HG02588 (cell line): ENCODE data around the gene DAB2IP.
"Not testable (repeated sequence)": the region's sequence is repeated elsewhere in the genome, so short reads cannot be mapped to it uniquely, and the experiment has no call there.

Experiments used
- ATAC-seq: cut with Tn5 transposase; IDR thresholded peaks from one replicate; pipeline ENCODE4 v1.9.1; 2021; ENCODE audit warnings: mild to moderate bottlenecking, moderate library complexity; ENCODE audit not compliant: unreplicated experiment

DAB2IP gene

GRCh38 chr9:121785673-121786542 lies 134.5 kb downstream of the DAB2IP start:
- ATAC-seq: no peak

GRCh38 chr9:121786543-121786948 lies 135.1 kb downstream of the DAB2IP start:
- ATAC-seq: no peak

GRCh38 chr9:121786998-121787422 lies 135.6 kb downstream of the DAB2IP start:
- ATAC-seq: no peak

- ATAC-seq: no peak
These were observed 137.4 kb downstream of the DAB2IP start for GRCh38 chr9:121788686-121789366.

GRCh38 chr9:121790841-121791240 lies 139.4 kb downstream of the DAB2IP start:
- no peak for ATAC-seq

GRCh38 chr9:121792476-121792875 lies 141.0 kb downstream of the DAB2IP start:
- not testable (repeated sequence) for ATAC-seq

GRCh38 chr9:121794334-121794733 lies 142.9 kb downstream of the DAB2IP start:
- not testable (repeated sequence) for ATAC-seq

- ATAC-seq: no peak
These were observed 145.6 kb downstream of the DAB2IP start for GRCh38 chr9:121797081-121797480.

- no peak for ATAC-seq
These were observed 147.5 kb downstream of the DAB2IP start for GRCh38 chr9:121798941-121799340.

GRCh38 chr9:121800376-121800775 lies 148.9 kb downstream of the DAB2IP start:
- ATAC-seq: no peak

GRCh38 chr9:121801579-121801978 lies 150.1 kb downstream of the DAB2IP start:
- ATAC-seq: no peak

GRCh38 chr9:121802753-121803152 lies 151.3 kb downstream of the DAB2IP start:
- ATAC-seq: no peak

- ATAC-seq: no peak
These were observed 155.8 kb downstream of the DAB2IP start for GRCh38 chr9:121807069-121807822.

GRCh38 chr9:121807823-121808278 lies 156.4 kb downstream of the DAB2IP start:
- no peak for ATAC-seq

GRCh38 chr9:121808781-121809180 lies 157.3 kb downstream of the DAB2IP start:
- no peak for ATAC-seq

- ATAC-seq: no peak
These were observed 158.1 kb downstream of the DAB2IP start for GRCh38 chr9:121809356-121810050.

- ATAC-seq: no peak
These were observed 159.1 kb downstream of the DAB2IP start for GRCh38 chr9:121810489-121810888.

GRCh38 chr9:121811140-121811539 lies 159.7 kb downstream of the DAB2IP start:
- no peak for ATAC-seq

GRCh38 chr9:121811751-121812150 lies 160.3 kb downstream of the DAB2IP start:
- ATAC-seq: no peak

- ATAC-seq: no peak
These were observed 160.8 kb downstream of the DAB2IP start for GRCh38 chr9:121812159-121812735.
